HAP-1 (cell line): ENCODE results near the gene DAB2.
"Not testable (repeated sequence)": the region's sequence is repeated elsewhere in the genome, so short reads cannot be mapped to it uniquely, and the experiment has no call there.

Source experiments
- DNase-seq, 2 experiments: peaks; one replicate each; pipeline ENCODE4 v3.0.0-alpha.2; 2016 to 2020; ENCODE audit warnings: low spot score in 2 of 2
- H3K27me3 ChIP-seq: fragments of 250-450 bp; sonication (Bioruptor Pico); 2 replicates; pipeline ENCODE4 v1.5.1; 2020; ENCODE audit warnings: low read depth, mild to moderate bottlenecking, moderate library complexity
- H3K36me3 ChIP-seq: fragments of 250-450 bp; sonication (Bioruptor Pico); replicated peaks from 2 replicates; pipeline ENCODE4 v1.5.1; 2020; ENCODE audit warnings: mild to moderate bottlenecking
- H3K4me1 ChIP-seq: fragments of 250-450 bp; sonication (Bioruptor Pico); 2 replicates; pipeline ENCODE4 v1.5.1; 2020; ENCODE audit warnings: mild to moderate bottlenecking
- H3K4me3 ChIP-seq: fragments of 250-450 bp; sonication (Bioruptor Pico); 2 replicates; pipeline ENCODE4 v1.5.1; 2020; ENCODE audit warnings: mild to moderate bottlenecking, moderate library complexity
- H3K9me3 ChIP-seq: fragments of 250-450 bp; sonication (Bioruptor Pico); 2 replicates; pipeline ENCODE4 v1.5.1; 2020; ENCODE audit warnings: mild to moderate bottlenecking, moderate library complexity
- in situ Hi-C: fragments of 300-500 bp; cut with MboI; formaldehyde crosslinking; loops from 3 replicates; pipeline ENCODE4 v1.14.3; 2020; ENCODE audit warnings: low sequenced_read_pairs, inconsistent platforms, mixed read lengths

DAB2 gene

GRCh38 chr5:39353717-39354399 is 70.9 kb downstream of the DAB2 start:
- in situ Hi-C loops = no loop called here
- no peak for DNase-seq
- no peaks in the 10 kb centered on the region for H3K4me1 ChIP-seq
- no peaks in the 10 kb centered on the region for H3K9me3 ChIP-seq
- no peak overlapping the region for H3K4me3 ChIP-seq
- H3K27me3 ChIP-seq = no peaks in the 10 kb centered on the region
- H3K36me3 ChIP-seq = no peaks in the 10 kb centered on the region

GRCh38 chr5:39352951-39353350 is 71.8 kb downstream of the DAB2 start:
- Histone ChIP-seq H3K9me3 (no peaks in the 10 kb centered on the region), H3K4me3 (no peak overlapping the region), H3K27me3 (no peaks in the 10 kb centered on the region), H3K36me3 (no peaks in the 10 kb centered on the region), H3K4me1 (no peaks in the 10 kb centered on the region)
- DNase-seq = no peak
- in situ Hi-C loops = no loop called here

GRCh38 chr5:39352170-39352569 is 72.6 kb downstream of the DAB2 start:
- Histone ChIP-seq H3K4me3 (no peak overlapping the region), H3K4me1 (no peaks in the 10 kb centered on the region), H3K27me3 (no peaks in the 10 kb centered on the region), H3K36me3 (no peaks in the 10 kb centered on the region), H3K9me3 (no peaks in the 10 kb centered on the region)
- in situ Hi-C loops = no loop called here
- DNase-seq = no peak

- Histone ChIP-seq H3K27me3 (no peaks in the 10 kb centered on the region), H3K4me3 (no peak overlapping the region), H3K9me3 (no peaks in the 10 kb centered on the region), H3K4me1 (no peaks in the 10 kb centered on the region), H3K36me3 (no peaks in the 10 kb centered on the region)
- in situ Hi-C loops = no loop called here
- DNase-seq = no peak
These were observed 75.3 kb downstream of the DAB2 start for GRCh38 chr5:39349484-39349883.

- no peaks in the 10 kb centered on the region for H3K36me3 ChIP-seq
- in situ Hi-C loops = no loop called here
- no peak for DNase-seq
These were observed 82.3 kb downstream of the DAB2 start for GRCh38 chr5:39342460-39342859.

GRCh38 chr5:39341896-39342295 is 82.9 kb downstream of the DAB2 start:
- in situ Hi-C loops = no loop called here
- H3K4me3 ChIP-seq = no peak overlapping the region

More at GRCh38 chr5:39342460-39342859, 82.3 kb downstream of the DAB2 start:
- Histone ChIP-seq H3K4me1 (no peaks in the 10 kb centered on the region), H3K9me3 (no peaks in the 10 kb centered on the region; the same call in 1 of the 2 replicates), H3K4me3 (no peak overlapping the region), H3K27me3 (no peaks in the 10 kb centered on the region)

GRCh38 chr5:39340506-39340905 is 84.3 kb downstream of the DAB2 start:
- H3K4me1 ChIP-seq = no peaks in the 10 kb centered on the region
- no peaks in the 10 kb centered on the region for H3K27me3 ChIP-seq
- H3K4me3 ChIP-seq = no peak overlapping the region
- no peak for DNase-seq
- in situ Hi-C loops = no loop called here
- no peaks in the 10 kb centered on the region for H3K36me3 ChIP-seq
- H3K9me3 ChIP-seq = no peaks in the 10 kb centered on the region; the same call in 1 of the 2 replicates

More at GRCh38 chr5:39341896-39342295, 82.9 kb downstream of the DAB2 start:
- Histone ChIP-seq H3K27me3 (no peaks in the 10 kb centered on the region), H3K9me3 (no peaks in the 10 kb centered on the region; the same call in 1 of the 2 replicates), H3K36me3 (no peaks in the 10 kb centered on the region), H3K4me1 (no peaks in the 10 kb centered on the region)
- DNase-seq = no peak

- Histone ChIP-seq H3K27me3 (no peaks in the 10 kb centered on the region), H3K9me3 (no peaks in the 10 kb centered on the region; the same call in 1 of the 2 replicates), H3K4me1 (no peaks in the 10 kb centered on the region), H3K4me3 (no peak overlapping the region), H3K36me3 (no peaks in the 10 kb centered on the region)
- DNase-seq = no peak
- in situ Hi-C loops = no loop called here
These were observed 87.4 kb downstream of the DAB2 start for GRCh38 chr5:39337252-39337915.

- H3K27me3 ChIP-seq, H3K4me1 ChIP-seq, H3K4me3 ChIP-seq, H3K36me3 ChIP-seq, H3K9me3 ChIP-seq, DNase-seq, in situ Hi-C loops: not testable (repeated sequence)
These were observed 90.5 kb downstream of the DAB2 start for GRCh38 chr5:39334296-39334695.

- Histone ChIP-seq H3K4me1 (no peaks in the 10 kb centered on the region), H3K4me3 (no peak overlapping the region), H3K9me3 (no peaks in the 10 kb centered on the region), H3K27me3 (no peaks in the 10 kb centered on the region), H3K36me3 (no peaks in the 10 kb centered on the region)
- DNase-seq = no peak
- in situ Hi-C loops = no loop called here
These were observed 91.7 kb downstream of the DAB2 start for GRCh38 chr5:39333104-39333503.

GRCh38 chr5:39331861-39332381 is 92.9 kb downstream of the DAB2 start:
- in situ Hi-C loops = no loop called here
- no peaks in the 10 kb centered on the region for H3K4me1 ChIP-seq
- H3K27me3 ChIP-seq = no peaks in the 10 kb centered on the region
- DNase-seq = no peak
- H3K9me3 ChIP-seq = no peaks in the 10 kb centered on the region
- H3K36me3 ChIP-seq = no peaks in the 10 kb centered on the region
- H3K4me3 ChIP-seq = no peak overlapping the region

- H3K9me3 ChIP-seq = no peaks in the 10 kb centered on the region
- no peaks in the 10 kb centered on the region for H3K4me1 ChIP-seq
- H3K27me3 ChIP-seq = no peaks in the 10 kb centered on the region
- in situ Hi-C loops = no loop called here
- DNase-seq = no peak
- H3K36me3 ChIP-seq = no peaks in the 10 kb centered on the region
- no peak overlapping the region for H3K4me3 ChIP-seq
These were observed 96.0 kb downstream of the DAB2 start for GRCh38 chr5:39328731-39329130.

GRCh38 chr5:39323542-39323941 is 101.2 kb downstream of the DAB2 start:
- Histone ChIP-seq H3K4me3 (no peak overlapping the region), H3K9me3 (no peaks in the 10 kb centered on the region), H3K36me3 (no peaks in the 10 kb centered on the region), H3K27me3 (no peaks in the 10 kb centered on the region), H3K4me1 (no peaks in the 10 kb centered on the region)
- DNase-seq = no peak
- in situ Hi-C loops = no loop called here
